DND-41 (cell line): Measurements from ENCODE around the gene HLCS.

ENCODE experiments used
- ATAC-seq: fragments of 200-7000 bp; cut with Tn5 transposase; 3 replicates; pipeline ENCODE4 v1.9.1; 2021; ENCODE audit warnings: low read depth; ENCODE audit not compliant: insufficient read depth
- DNase-seq: peaks from one replicate; pipeline ENCODE4 v3.0.0-alpha.2; 2020
- H2AFZ ChIP-seq: 2 replicates; pipeline ENCODE4 v1.6.0; 2012; ENCODE audit warnings: low read depth, low read length
- H3K27ac ChIP-seq: 2 replicates; pipeline ENCODE4 v1.5.1; 2012; ENCODE audit warnings: low read length, inconsistent platforms
- H3K27me3 ChIP-seq: fragments of 200-600 bp; sonication (generic); 2 replicates; pipeline ENCODE4 v1.6.0; 2012; ENCODE audit warnings: low read length, mild to moderate bottlenecking, inconsistent platforms; ENCODE audit not compliant: insufficient read depth, poor library complexity
- H3K36me3 ChIP-seq: 2 replicates; pipeline ENCODE4 v1.5.1; 2012; ENCODE audit warnings: low read length, inconsistent platforms; ENCODE audit not compliant: insufficient read depth
- H3K4me1 ChIP-seq: 2 replicates; pipeline ENCODE4 v1.5.1; 2012; ENCODE audit warnings: mild to moderate bottlenecking, low read length; ENCODE audit not compliant: insufficient read depth
- H3K4me2 ChIP-seq: 2 replicates; pipeline ENCODE4 v1.6.0; 2012; ENCODE audit warnings: mild to moderate bottlenecking, moderate library complexity, low read length, inconsistent platforms; ENCODE audit not compliant: insufficient read depth
- H3K4me3 ChIP-seq, 2 experiments: fragments of 200-600 bp in 1 of 2; shearing (Covaris generic) in 1 of 2; 2 replicates each; pipeline ENCODE4 v1.5.1; 2012 to 2016; ENCODE audit warnings: inconsistent platforms in 2 of 2, low read length in 2 of 2, mild to moderate bottlenecking in 2 of 2, low read depth in 1 of 2, moderate library complexity in 1 of 2
- H3K79me2 ChIP-seq: 2 replicates; pipeline ENCODE4 v1.6.0; 2012; ENCODE audit warnings: low read length, inconsistent platforms; ENCODE audit not compliant: insufficient read depth
- H3K9ac ChIP-seq: 2 replicates; pipeline ENCODE4 v1.6.0; 2012; ENCODE audit warnings: low read depth, mild to moderate bottlenecking, inconsistent platforms, low read length, moderate library complexity
- H3K9me3 ChIP-seq: 2 replicates; pipeline ENCODE4 v1.5.1; 2012; ENCODE audit warnings: low read length, moderate library complexity, mild to moderate bottlenecking, inconsistent platforms; ENCODE audit not compliant: insufficient read depth, severe bottlenecking
- H4K20me1 ChIP-seq: 2 replicates; pipeline ENCODE4 v1.6.0; 2012; ENCODE audit warnings: low read length; ENCODE audit not compliant: insufficient read depth
- CTCF ChIP-seq: IDR thresholded peaks from 2 replicates; pipeline ENCODE4 v1.5.1; 2012; ENCODE audit warnings: borderline replicate concordance, low read length, moderate library complexity, mild to moderate bottlenecking; ENCODE audit not compliant: poor library complexity, severe bottlenecking; ENCODE audit errors: extremely low read depth
- EZH2 ChIP-seq: IDR thresholded peaks from 3 replicates; pipeline ENCODE4 v1.6.1; 2012; ENCODE audit warnings: borderline replicate concordance, low read depth, mild to moderate bottlenecking, moderate library complexity, low read length, inconsistent platforms; ENCODE audit not compliant: severe bottlenecking

The HLCS gene

GRCh38 chr21:36964827-36965719 is 1.4 kb downstream of the HLCS start:
- DNase-seq (peak; percentile 10), ATAC-seq (no peak)
- peak overlapping the region; percentile 84 for H3K9ac ChIP-seq
- H3K9me3 ChIP-seq: no peaks in the 10 kb centered on the region
- H3K4me1 ChIP-seq: peaks cover 21% of the 10 kb centered on the region
- H3K79me2 ChIP-seq: peaks cover 7% of the 10 kb centered on the region
- peaks cover 21% of the 10 kb centered on the region for H3K36me3 ChIP-seq
- no peaks in the 10 kb centered on the region for H3K27me3 ChIP-seq
- no peak overlapping the region for H2AFZ ChIP-seq
- TF ChIP-seq EZH2: no peak
- TF ChIP-seq CTCF: no peak
- peak overlapping the region; percentile 94 for H3K4me2 ChIP-seq
- H3K4me3 ChIP-seq: peak overlapping the region in 1 of 2 experiments; percentile 84; a peak in 3 of 4 replicates
- no peaks in the 10 kb centered on the region for H4K20me1 ChIP-seq
- H3K27ac ChIP-seq: peak overlapping the region; percentile 76; the same call in 1 of the 2 replicates

GRCh38 chr21:36964398-36964797 is 2.1 kb downstream of the HLCS start:
- no peak overlapping the region for H3K4me2 ChIP-seq
- H3K9me3 ChIP-seq: no peaks in the 10 kb centered on the region
- peaks cover 21% of the 10 kb centered on the region for H3K4me1 ChIP-seq
- H4K20me1 ChIP-seq: no peaks in the 10 kb centered on the region
- ATAC-seq (no peak), DNase-seq (no peak)
- no peak overlapping the region for H2AFZ ChIP-seq
- H3K27ac ChIP-seq: no peak overlapping the region
- no peak overlapping the region for H3K9ac ChIP-seq
- no peaks in the 10 kb centered on the region for H3K27me3 ChIP-seq
- H3K36me3 ChIP-seq: peaks cover 28% of the 10 kb centered on the region
- peaks cover 7% of the 10 kb centered on the region for H3K79me2 ChIP-seq
- no peak overlapping the region for H3K4me3 ChIP-seq
- TF ChIP-seq CTCF (no peak), EZH2 (no peak)

- H3K4me1 ChIP-seq: peaks cover 17% of the 10 kb centered on the region
- TF ChIP-seq EZH2 (no peak), CTCF (no peak)
- no peaks in the 10 kb centered on the region for H4K20me1 ChIP-seq
- no peaks in the 10 kb centered on the region for H3K27me3 ChIP-seq
- H3K36me3 ChIP-seq: peaks cover 24% of the 10 kb centered on the region
- peaks cover 7% of the 10 kb centered on the region for H3K79me2 ChIP-seq
- H3K9me3 ChIP-seq: no peaks in the 10 kb centered on the region
- no peak overlapping the region for H3K27ac ChIP-seq
- no peak overlapping the region for H3K9ac ChIP-seq
- H3K4me3 ChIP-seq: no peak overlapping the region
- H2AFZ ChIP-seq: no peak overlapping the region
- no peak for DNase-seq
- no peak for ATAC-seq
- no peak overlapping the region for H3K4me2 ChIP-seq
Observed at GRCh38 chr21:36962098-36962780, 4.2 kb downstream of the HLCS start.
